GM18511 (cell line): Measurements from ENCODE around the gene CDK5RAP1.

ENCODE experiments used
- ATAC-seq: cut with Tn5 transposase; IDR thresholded peaks from one replicate; pipeline ENCODE4 v1.9.1; 2021; ENCODE audit warnings: mild to moderate bottlenecking, moderate library complexity; ENCODE audit not compliant: unreplicated experiment

The CDK5RAP1 gene

GRCh38 chr20:33388268-33388667 is 13.1 kb downstream of the CDK5RAP1 start:
- ATAC-seq: no peak

- no peak for ATAC-seq
Observed at GRCh38 chr20:33387177-33387576, 14.1 kb downstream of the CDK5RAP1 start.

- no peak for ATAC-seq
Observed at GRCh38 chr20:33386673-33387072, 14.6 kb downstream of the CDK5RAP1 start.

- no peak for ATAC-seq
Observed at GRCh38 chr20:33377366-33377765, 24.0 kb downstream of the CDK5RAP1 start.

- ATAC-seq: no peak
Observed at GRCh38 chr20:33373735-33374605, 27.3 kb downstream of the CDK5RAP1 start.

GRCh38 chr20:33372993-33373441 is 28.3 kb downstream of the CDK5RAP1 start:
- no peak for ATAC-seq

GRCh38 chr20:33370291-33370690 is 31.0 kb downstream of the CDK5RAP1 start:
- ATAC-seq: peak; percentile 82

- ATAC-seq: no peak
Observed at GRCh38 chr20:33362898-33363297, 38.4 kb downstream of the CDK5RAP1 start.

GRCh38 chr20:33359399-33360261 is 41.7 kb downstream of the CDK5RAP1 start:
- no peak for ATAC-seq

- ATAC-seq: no peak
Observed at GRCh38 chr20:33353013-33353402, 48.3 kb downstream of the CDK5RAP1 start.

GRCh38 chr20:33352258-33353012 is 48.9 kb downstream of the CDK5RAP1 start:
- ATAC-seq: no peak

- no peak for ATAC-seq
Observed at GRCh38 chr20:33351696-33352095, 49.6 kb downstream of the CDK5RAP1 start.

- no peak for ATAC-seq
Observed at GRCh38 chr20:33349493-33349892, 51.8 kb downstream of the CDK5RAP1 start.

GRCh38 chr20:33348136-33348937 is 53.0 kb downstream of the CDK5RAP1 start:
- ATAC-seq: no peak

- no peak for ATAC-seq
Observed at GRCh38 chr20:33345342-33345741, 56.0 kb downstream of the CDK5RAP1 start.

GRCh38 chr20:33343521-33343920 is 57.8 kb downstream of the CDK5RAP1 start:
- no peak for ATAC-seq

- no peak for ATAC-seq
Observed at GRCh38 chr20:33339515-33340058, 61.7 kb downstream of the CDK5RAP1 start.

- ATAC-seq: no peak
Observed at GRCh38 chr20:33338467-33339258, 62.7 kb downstream of the CDK5RAP1 start.

GRCh38 chr20:33337531-33338165 is 63.7 kb downstream of the CDK5RAP1 start:
- ATAC-seq: no peak
